Fibroblast of upper back skin (primary cell): ENCODE measurements around the gene NXN.
"Not testable (repeated sequence)": the region's sequence is repeated elsewhere in the genome, so short reads cannot be mapped to it uniquely, and the experiment has no call there.

Experiments
- DNase-seq: peaks from one replicate; pipeline ENCODE4 v3.0.0-alpha.2; 2013

NXN gene

GRCh38 chr17:951325-952132 is 28.0 kb downstream of the NXN start:
- peak; percentile 98 for DNase-seq

GRCh38 chr17:949623-950303 is 29.8 kb downstream of the NXN start:
- peak; percentile 16 for DNase-seq

- peak; percentile 53 for DNase-seq
Measured at GRCh38 chr17:948284-948852, 31.2 kb downstream of the NXN start.

- DNase-seq, result no peak
Measured at GRCh38 chr17:946510-947236, 32.9 kb downstream of the NXN start.

- DNase-seq, result peak; percentile 26
Measured at GRCh38 chr17:945672-946071, 33.9 kb downstream of the NXN start.

- DNase-seq, result no peak
Measured at GRCh38 chr17:944266-944826, 35.2 kb downstream of the NXN start.

GRCh38 chr17:935485-935884 is 44.1 kb downstream of the NXN start:
- DNase-seq, result no peak

GRCh38 chr17:933312-934073 is 46.1 kb downstream of the NXN start:
- peak; percentile 96 for DNase-seq

GRCh38 chr17:930258-930657 is 49.3 kb downstream of the NXN start:
- DNase-seq, result no peak

GRCh38 chr17:929586-929985 is 50.0 kb downstream of the NXN start:
- peak; percentile 41 for DNase-seq

- DNase-seq, result peak; percentile 98
Measured at GRCh38 chr17:927611-928461, 51.7 kb downstream of the NXN start.

- no peak for DNase-seq
Measured at GRCh38 chr17:925817-926216, 53.8 kb downstream of the NXN start.

- DNase-seq, result no peak
Measured at GRCh38 chr17:924711-925475, 54.7 kb downstream of the NXN start.

- DNase-seq, result not testable (repeated sequence)
Measured at GRCh38 chr17:924306-924705, 55.3 kb downstream of the NXN start.

GRCh38 chr17:923633-924032 is 55.9 kb downstream of the NXN start:
- DNase-seq, result no peak

- peak; percentile 42 for DNase-seq
Measured at GRCh38 chr17:921161-921560, 58.4 kb downstream of the NXN start.

- no peak for DNase-seq
Measured at GRCh38 chr17:920190-920589, 59.4 kb downstream of the NXN start.

- DNase-seq, result peak; percentile 53
Measured at GRCh38 chr17:917941-918740, 61.4 kb downstream of the NXN start.

- peak; percentile 75 for DNase-seq
Measured at GRCh38 chr17:917391-917811, 62.2 kb downstream of the NXN start.

- no peak for DNase-seq
Measured at GRCh38 chr17:916315-916714, 63.3 kb downstream of the NXN start.
